Activated naive CD8-positive, alpha-beta T cell (primary cell): ENCODE data around the gene EFHC2.
"Not testable (repeated sequence)": the region's sequence is repeated elsewhere in the genome, so short reads cannot be mapped to it uniquely, and the experiment has no call there.

Experiments used
- H3K27ac Mint-ChIP-seq: one replicate; pipeline ENCODE4 v1.8.0; 2021; ENCODE audit warnings: mixed read lengths
- H3K27me3 Mint-ChIP-seq: one replicate; pipeline ENCODE4 v1.8.0; 2021; ENCODE audit warnings: mixed read lengths
- H3K36me3 Mint-ChIP-seq: one replicate; pipeline ENCODE4 v1.8.0; 2021; ENCODE audit warnings: mixed read lengths
- H3K4me1 Mint-ChIP-seq: one replicate; pipeline ENCODE4 v1.8.0; 2021; ENCODE audit warnings: low read depth, mixed read lengths
- H3K4me3 Mint-ChIP-seq: one replicate; pipeline ENCODE4 v1.8.0; 2021; ENCODE audit warnings: mild to moderate bottlenecking, mixed read lengths
- H3K9me3 Mint-ChIP-seq: one replicate; pipeline ENCODE4 v1.8.0; 2021; ENCODE audit warnings: low read depth, mixed read lengths

The EFHC2 gene

DNA sequence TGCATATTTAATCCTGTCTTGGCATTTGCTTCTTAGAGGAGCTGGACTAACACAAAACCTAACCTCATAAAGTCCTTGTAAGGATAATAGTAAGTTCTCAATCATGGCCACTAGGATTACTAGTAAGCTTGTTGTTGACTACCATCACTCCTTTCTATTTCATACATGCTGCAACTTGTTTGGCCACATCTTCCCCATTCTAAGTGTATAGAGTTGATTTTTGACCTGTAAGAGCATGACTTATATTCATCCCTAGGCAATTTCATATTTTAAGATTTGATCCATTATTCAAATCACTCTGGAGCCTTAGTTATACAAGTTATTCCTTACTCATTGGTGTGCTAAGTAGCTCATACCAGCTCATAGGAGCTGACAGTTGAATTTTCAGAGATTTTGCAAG lies 109.4 kb downstream of the EFHC2 start:
- no peak overlapping the region for H3K27ac Mint-ChIP-seq
- no peaks in the 10 kb centered on the region for H3K27me3 Mint-ChIP-seq
- H3K9me3 Mint-ChIP-seq = no peaks in the 10 kb centered on the region
- peaks cover 3% of the 10 kb centered on the region for H3K36me3 Mint-ChIP-seq
- H3K4me1 Mint-ChIP-seq = peaks cover 7% of the 10 kb centered on the region
- H3K4me3 Mint-ChIP-seq = no peak overlapping the region

DNA sequence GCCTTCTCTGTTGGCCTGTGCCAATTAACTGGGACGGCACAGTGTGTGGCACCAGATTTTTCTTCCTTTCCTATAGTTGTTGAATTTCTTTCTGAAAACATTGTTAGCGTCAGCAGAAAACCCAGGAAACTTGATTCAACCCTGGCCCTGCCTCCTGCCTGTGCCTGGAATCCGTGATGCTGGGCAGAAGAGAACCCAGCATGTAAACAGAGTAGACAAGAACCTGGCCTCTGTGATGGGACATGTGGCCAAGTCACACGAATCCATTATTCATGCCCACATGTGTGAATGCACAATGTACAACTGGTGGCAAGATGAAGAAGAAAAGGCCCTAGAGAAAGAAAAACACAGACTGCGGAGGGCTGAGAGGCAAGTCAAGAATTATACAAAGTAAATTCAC lies 111.4 kb downstream of the EFHC2 start:
- peaks cover 3% of the 10 kb centered on the region for H3K36me3 Mint-ChIP-seq
- H3K4me3 Mint-ChIP-seq = no peak overlapping the region
- no peak overlapping the region for H3K27ac Mint-ChIP-seq
- no peaks in the 10 kb centered on the region for H3K9me3 Mint-ChIP-seq
- no peaks in the 10 kb centered on the region for H3K27me3 Mint-ChIP-seq
- H3K4me1 Mint-ChIP-seq = peaks cover 10% of the 10 kb centered on the region

DNA sequence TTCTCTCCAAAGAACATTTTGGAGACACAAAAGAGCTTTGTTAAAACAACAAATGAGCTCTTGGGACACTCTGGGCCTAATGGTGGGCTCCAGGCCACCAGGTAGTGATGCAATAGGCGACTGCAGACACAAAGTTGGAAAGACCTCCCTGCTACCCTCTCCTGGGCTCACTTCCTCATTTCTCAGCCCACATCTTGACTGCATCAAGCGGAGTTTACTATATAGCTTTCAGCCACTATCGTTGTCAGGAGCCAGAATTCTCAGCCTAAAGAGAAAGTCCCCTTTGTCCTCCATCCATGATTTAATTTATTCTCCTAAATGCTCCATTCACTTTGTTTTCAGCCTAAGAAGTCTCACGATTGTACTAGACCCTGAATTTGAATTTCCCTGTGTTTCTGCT lies 114.9 kb downstream of the EFHC2 start:
- Mint-ChIP-seq H3K27ac (no peak overlapping the region), H3K4me3 (no peak overlapping the region), H3K36me3 (no peaks in the 10 kb centered on the region), H3K4me1 (peaks cover 3% of the 10 kb centered on the region), H3K27me3 (no peaks in the 10 kb centered on the region), H3K9me3 (no peaks in the 10 kb centered on the region)

DNA sequence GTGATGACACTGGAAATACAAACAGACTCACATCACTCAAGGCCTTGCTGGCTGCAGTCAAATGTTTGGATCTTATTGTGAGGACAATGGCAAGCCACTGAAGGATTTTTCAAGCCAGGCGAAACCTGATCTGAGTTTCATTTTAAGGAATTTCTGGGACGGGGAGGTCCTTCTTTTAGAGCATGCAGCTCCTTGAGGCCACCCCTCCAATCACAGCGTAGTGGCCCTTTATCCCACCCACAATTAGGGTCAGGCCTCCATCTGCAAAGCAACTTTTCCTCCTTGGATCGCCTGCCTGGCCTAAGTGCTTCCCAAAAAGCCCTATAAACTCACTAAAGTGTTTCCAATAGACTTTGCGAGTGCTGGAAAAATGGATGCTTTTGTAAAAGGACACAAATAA lies 115.5 kb downstream of the EFHC2 start:
- peaks cover 3% of the 10 kb centered on the region for H3K4me1 Mint-ChIP-seq
- no peaks in the 10 kb centered on the region for H3K27me3 Mint-ChIP-seq
- H3K9me3 Mint-ChIP-seq = no peaks in the 10 kb centered on the region
- H3K27ac Mint-ChIP-seq = no peak overlapping the region
- no peaks in the 10 kb centered on the region for H3K36me3 Mint-ChIP-seq
- H3K4me3 Mint-ChIP-seq = no peak overlapping the region

DNA sequence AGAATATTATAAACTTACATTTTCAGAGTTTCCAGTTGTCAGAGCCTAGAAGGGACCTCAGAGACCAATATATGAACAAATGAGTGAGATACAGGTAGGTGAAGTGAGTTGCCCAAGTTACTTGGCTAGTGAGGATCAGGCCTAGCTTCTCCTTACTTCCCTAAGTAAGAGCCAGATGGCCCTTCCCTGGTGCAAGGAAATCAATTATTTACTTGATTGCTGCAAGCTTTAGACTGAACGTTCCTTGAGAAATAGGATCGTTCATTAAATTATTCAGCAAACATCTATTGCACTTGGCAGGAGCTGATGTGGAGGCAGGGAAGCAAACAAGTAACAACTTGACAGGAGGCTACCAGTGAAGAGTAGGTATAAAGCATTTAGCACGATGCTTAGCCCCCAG lies 117.8 kb downstream of the EFHC2 start:
- no peaks in the 10 kb centered on the region for H3K27me3 Mint-ChIP-seq
- no peak overlapping the region for H3K4me3 Mint-ChIP-seq
- H3K36me3 Mint-ChIP-seq = no peaks in the 10 kb centered on the region
- H3K4me1 Mint-ChIP-seq = peaks cover 3% of the 10 kb centered on the region
- no peaks in the 10 kb centered on the region for H3K9me3 Mint-ChIP-seq
- no peak overlapping the region for H3K27ac Mint-ChIP-seq

DNA sequence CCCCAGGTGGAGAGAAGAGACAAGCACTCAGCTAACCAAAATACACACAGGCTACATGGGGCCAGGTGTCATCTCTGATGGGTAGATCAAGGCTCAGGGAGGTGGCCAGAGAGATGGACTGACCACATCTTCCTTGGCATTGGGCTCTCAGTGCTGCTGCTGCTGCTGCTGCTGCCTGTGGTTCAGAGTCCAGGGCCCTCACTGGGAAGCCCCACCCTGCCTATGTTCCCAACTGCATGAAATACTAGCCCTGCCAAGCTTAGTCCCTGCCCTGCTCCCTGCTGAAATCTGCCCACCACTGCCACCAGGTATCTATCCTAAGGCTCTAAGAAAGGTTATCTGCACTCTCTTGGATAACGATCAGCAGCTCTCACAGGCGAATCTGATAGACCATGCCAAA lies 118.7 kb downstream of the EFHC2 start:
- H3K9me3 Mint-ChIP-seq = no peaks in the 10 kb centered on the region
- H3K4me3 Mint-ChIP-seq = no peak overlapping the region
- no peaks in the 10 kb centered on the region for H3K36me3 Mint-ChIP-seq
- no peak overlapping the region for H3K27ac Mint-ChIP-seq
- peaks cover 3% of the 10 kb centered on the region for H3K4me1 Mint-ChIP-seq
- no peaks in the 10 kb centered on the region for H3K27me3 Mint-ChIP-seq

DNA sequence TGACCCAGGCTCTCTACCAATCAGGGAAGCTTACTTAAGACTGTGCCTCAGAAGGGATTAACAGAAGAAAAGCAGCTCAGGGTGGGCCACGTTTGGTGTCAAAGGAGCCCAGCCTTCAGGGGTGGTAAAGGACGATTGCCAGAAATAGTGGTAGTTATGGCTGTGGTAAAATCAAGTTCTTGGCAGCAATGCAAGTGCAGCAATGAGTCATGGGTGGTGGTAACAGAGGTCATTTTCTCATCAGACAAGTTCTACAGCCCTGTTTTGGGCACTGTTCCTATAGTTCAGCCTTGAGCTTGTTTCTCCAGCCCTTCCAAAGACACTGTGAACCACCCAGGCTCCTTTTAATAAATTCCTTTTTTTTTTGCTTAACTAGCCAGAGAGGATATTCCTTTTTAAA lies 120.3 kb downstream of the EFHC2 start:
- Mint-ChIP-seq H3K4me1 (peaks cover 3% of the 10 kb centered on the region), H3K4me3 (no peak overlapping the region), H3K27ac (no peak overlapping the region), H3K9me3 (no peaks in the 10 kb centered on the region), H3K36me3 (no peaks in the 10 kb centered on the region), H3K27me3 (no peaks in the 10 kb centered on the region)

DNA sequence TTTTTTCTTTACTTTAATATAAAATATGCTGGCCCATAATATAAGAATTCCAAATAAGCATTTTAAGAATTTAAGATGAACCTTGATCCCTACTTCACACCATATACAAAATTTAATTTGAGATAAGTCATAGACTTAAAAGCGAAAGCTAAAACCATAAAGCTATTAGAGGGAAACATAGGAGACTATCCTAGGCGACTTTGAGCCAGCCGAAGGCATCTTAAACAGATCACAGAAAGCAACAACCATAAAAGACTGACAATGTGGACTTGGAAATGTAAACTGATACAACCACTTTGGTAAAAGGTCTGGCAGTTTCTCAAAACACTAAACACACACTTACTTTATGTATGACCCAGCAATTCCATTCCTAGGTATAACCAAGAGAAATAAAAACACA lies 125.0 kb downstream of the EFHC2 start:
- Mint-ChIP-seq H3K4me3 (no peak overlapping the region), H3K27me3 (no peaks in the 10 kb centered on the region), H3K36me3 (peaks cover 3% of the 10 kb centered on the region), H3K9me3 (no peaks in the 10 kb centered on the region), H3K27ac (no peak overlapping the region), H3K4me1 (no peaks in the 10 kb centered on the region)

DNA sequence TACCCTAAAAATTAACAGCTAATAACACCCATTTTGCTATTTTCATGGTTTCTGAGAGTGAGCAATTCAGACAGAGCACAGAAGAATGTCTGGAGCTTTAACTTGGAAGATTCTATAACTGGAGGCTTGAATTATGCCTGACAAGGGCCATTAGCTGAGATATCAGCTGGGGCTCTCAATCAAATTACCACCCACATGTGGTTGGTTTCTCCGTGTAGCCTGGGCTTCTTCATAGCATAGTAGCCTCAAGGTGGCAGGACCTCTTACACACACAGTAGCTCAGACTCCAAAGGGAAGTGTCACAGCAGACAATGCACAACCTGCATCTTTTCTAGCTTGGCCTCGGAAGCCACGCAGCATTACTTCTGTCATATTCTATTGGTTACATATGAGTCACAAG lies 127.3 kb downstream of the EFHC2 start:
- H3K9me3 Mint-ChIP-seq = no peaks in the 10 kb centered on the region
- no peaks in the 10 kb centered on the region for H3K4me1 Mint-ChIP-seq
- peaks cover 3% of the 10 kb centered on the region for H3K36me3 Mint-ChIP-seq
- no peaks in the 10 kb centered on the region for H3K27me3 Mint-ChIP-seq
- H3K4me3 Mint-ChIP-seq = no peak overlapping the region
- no peak overlapping the region for H3K27ac Mint-ChIP-seq

DNA sequence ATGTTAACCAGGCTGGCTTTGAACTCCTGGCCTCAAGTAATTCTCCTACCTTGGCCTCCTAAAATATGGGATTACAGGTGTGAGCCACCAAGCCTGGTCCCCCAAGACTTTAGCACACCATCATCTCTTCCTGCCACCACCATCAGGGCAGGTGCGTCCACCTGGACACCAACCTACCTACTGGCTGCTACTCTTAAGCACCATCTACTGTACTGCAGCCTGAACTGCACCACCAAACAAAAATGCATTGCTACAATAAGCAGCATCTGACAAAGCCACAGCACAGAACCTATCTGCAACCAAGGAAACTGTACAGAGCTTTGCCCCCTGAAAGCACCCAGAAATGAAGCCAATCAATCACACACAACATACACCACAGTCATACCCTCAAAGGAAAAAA lies 139.7 kb downstream of the EFHC2 start:
- no peak overlapping the region for H3K27ac Mint-ChIP-seq
- H3K4me1 Mint-ChIP-seq = no peaks in the 10 kb centered on the region
- no peaks in the 10 kb centered on the region for H3K9me3 Mint-ChIP-seq
- H3K36me3 Mint-ChIP-seq = peaks cover 7% of the 10 kb centered on the region
- H3K27me3 Mint-ChIP-seq = no peaks in the 10 kb centered on the region
- no peak overlapping the region for H3K4me3 Mint-ChIP-seq

DNA sequence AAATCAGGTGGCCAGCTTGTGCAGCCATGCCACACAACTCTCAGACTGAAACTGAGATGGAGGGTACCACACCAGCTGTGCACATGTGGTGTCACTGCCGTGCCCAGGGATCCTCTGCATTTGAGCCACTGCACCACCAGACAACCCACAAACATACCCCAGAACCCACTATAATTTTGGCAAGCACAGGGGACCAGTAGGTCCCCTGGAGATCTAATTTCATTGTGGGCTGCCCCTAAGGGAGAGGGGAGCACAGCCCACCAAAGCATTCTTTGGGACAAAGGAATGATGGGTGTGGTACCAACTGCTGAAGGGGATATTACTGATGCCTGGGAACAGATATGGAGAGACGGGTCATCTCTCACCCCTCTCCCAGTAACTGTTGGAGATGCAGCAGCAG lies 140.9 kb downstream of the EFHC2 start:
- Mint-ChIP-seq H3K36me3 (peaks cover 7% of the 10 kb centered on the region), H3K27me3 (no peaks in the 10 kb centered on the region), H3K4me1 (no peaks in the 10 kb centered on the region), H3K27ac (no peak overlapping the region), H3K4me3 (no peak overlapping the region), H3K9me3 (no peaks in the 10 kb centered on the region)

DNA sequence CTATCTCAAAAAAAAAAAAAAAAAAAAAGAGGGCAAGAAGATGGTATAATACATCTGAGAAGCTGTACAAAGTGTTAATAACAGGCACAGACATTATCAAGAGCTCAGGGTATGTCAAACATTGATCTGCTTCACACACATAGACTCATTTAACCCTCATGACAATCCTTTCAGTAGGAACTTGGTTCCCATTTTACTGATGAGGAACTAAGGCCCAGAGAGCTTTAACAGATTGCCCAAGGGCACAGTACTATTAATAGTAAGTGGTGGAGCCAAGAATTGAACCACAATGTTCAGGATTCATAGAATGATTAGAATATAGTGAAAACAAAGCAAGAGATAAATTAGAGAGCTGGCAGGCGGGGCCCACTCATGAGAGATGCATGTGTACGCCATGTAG lies 154.4 kb downstream of the EFHC2 start:
- Mint-ChIP-seq H3K36me3 (peaks cover 2% of the 10 kb centered on the region), H3K27ac (no peak overlapping the region)

DNA sequence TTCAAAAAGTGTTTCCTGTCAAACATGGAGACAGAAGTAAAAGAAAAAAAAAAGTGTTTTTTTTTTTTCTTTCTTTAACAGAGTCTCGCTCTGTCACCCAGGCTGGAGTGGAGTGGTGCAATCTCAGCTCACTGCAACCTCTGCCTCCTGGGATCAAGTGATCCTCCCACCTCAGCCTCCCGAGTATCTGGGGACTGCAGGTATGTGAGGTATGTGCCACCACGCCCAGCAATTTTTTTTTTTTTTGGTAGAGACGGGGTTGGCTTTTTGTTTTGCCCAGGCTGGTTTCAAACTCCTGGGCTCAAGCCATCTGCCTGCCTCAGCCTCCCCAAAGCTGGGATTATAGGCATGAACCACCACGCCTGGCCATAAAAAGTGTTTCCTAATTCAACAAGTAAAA lies 155.6 kb downstream of the EFHC2 start:
- not testable (repeated sequence) for H3K4me3 Mint-ChIP-seq, H3K9me3 Mint-ChIP-seq, H3K4me1 Mint-ChIP-seq, H3K27ac Mint-ChIP-seq, H3K36me3 Mint-ChIP-seq, H3K27me3 Mint-ChIP-seq

More for the DNA sequence above, 154.4 kb downstream of the EFHC2 start:
- H3K4me3 Mint-ChIP-seq = no peak overlapping the region
- H3K4me1 Mint-ChIP-seq = no peaks in the 10 kb centered on the region
- H3K27me3 Mint-ChIP-seq = no peaks in the 10 kb centered on the region
- no peaks in the 10 kb centered on the region for H3K9me3 Mint-ChIP-seq

DNA sequence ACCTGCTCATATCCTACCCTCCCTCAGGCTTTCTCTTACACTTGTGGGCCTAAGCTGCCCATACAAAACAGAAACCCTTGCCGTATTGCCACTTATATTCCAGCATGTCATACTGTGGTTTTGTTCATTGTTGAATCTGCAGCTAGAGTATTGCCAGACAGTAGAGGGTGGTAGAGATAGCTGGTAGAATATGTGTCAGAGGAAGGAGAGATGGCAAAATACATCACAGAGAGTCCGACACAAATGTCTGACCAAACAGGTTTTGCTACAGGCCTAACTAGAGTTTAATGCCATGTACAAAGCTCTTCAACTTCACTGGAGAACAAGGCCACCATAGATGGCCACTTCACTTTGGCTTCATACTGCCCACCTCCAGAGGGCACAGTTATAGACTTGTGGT lies 160.1 kb downstream of the EFHC2 start:
- H3K9me3 Mint-ChIP-seq = no peaks in the 10 kb centered on the region
- no peaks in the 10 kb centered on the region for H3K36me3 Mint-ChIP-seq
- H3K4me1 Mint-ChIP-seq = no peaks in the 10 kb centered on the region
- H3K4me3 Mint-ChIP-seq = no peak overlapping the region
- no peak overlapping the region for H3K27ac Mint-ChIP-seq
- no peaks in the 10 kb centered on the region for H3K27me3 Mint-ChIP-seq

DNA sequence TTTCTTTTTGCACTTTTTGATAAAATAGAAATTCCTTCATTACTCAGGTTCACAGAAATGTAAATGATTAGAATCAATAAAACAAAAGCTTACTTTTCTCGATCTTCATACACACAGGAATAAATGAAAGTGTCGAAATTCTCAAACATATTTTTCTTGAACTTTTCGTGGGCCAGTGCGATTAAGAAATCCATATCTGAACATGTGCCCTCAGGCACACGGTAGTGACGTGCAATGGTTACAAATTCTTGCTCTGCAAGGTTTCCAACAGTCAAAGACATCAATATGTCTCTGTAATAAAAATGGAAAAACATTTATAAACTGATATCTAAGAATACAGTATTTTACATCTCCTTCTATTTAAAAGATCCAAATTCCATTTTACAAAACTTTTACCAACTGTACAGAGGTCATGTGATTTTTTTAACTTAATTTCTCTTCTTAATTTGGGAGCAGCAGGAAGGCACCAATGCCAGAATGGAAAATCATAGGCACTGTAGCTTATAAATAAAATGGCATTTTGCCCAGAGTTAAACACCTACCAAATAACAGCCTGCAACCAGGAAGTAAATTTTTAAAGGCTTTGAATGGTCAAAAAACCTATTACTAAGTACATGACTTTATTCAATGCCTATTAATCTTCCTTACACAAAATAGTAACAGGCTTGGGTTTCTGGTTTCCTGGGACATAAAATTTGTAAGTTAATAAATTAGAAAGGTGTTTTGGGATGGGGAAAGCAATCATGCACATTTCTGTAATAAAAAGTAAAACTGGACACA lies 165.0 kb downstream of the EFHC2 start:
- Mint-ChIP-seq H3K36me3 (peaks cover 8% of the 10 kb centered on the region), H3K4me3 (no peak overlapping the region), H3K27me3 (no peaks in the 10 kb centered on the region), H3K4me1 (no peaks in the 10 kb centered on the region), H3K9me3 (peaks cover 7% of the 10 kb centered on the region), H3K27ac (no peak overlapping the region)

DNA sequence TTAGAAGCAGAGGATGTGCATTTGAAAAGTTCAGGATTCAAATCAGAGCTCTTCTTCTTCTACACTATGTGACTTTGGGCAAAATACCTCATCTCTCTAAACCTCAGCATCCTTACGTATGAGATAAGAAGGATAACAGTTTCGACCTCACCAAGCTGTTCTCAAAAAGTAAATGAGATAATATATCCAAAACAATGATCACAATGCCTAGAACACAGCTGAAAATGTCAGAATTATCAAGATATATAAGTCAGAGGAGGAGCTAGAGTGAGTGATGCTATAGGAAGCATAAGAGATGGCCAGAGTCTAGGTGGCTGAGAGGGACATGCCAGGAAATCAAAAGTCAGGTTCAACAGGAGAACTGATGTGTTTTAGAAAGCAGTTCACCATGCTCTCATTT lies 168.0 kb downstream of the EFHC2 start:
- H3K9me3 Mint-ChIP-seq = peaks cover 7% of the 10 kb centered on the region
- H3K4me1 Mint-ChIP-seq = no peaks in the 10 kb centered on the region
- peaks cover 10% of the 10 kb centered on the region for H3K36me3 Mint-ChIP-seq
- H3K4me3 Mint-ChIP-seq = no peak overlapping the region
- H3K27ac Mint-ChIP-seq = no peak overlapping the region
- no peaks in the 10 kb centered on the region for H3K27me3 Mint-ChIP-seq
